LNCaP clone FGC (cell line): ENCODE data around the gene CLEC3B.

Experiments used
- DNase-seq: peaks from one replicate; pipeline ENCODE4 v3.0.0-alpha.2; 2011; ENCODE audit warnings: low read depth
- H3K4me3 ChIP-seq: 2 replicates; pipeline ENCODE4 v1.5.1; 2011; ENCODE audit warnings: mild to moderate bottlenecking, low read depth, low read length, control low read depth
- CTCF ChIP-seq: IDR thresholded peaks from 2 replicates; pipeline ENCODE4 v1.5.1; 2012; ENCODE audit warnings: mild to moderate bottlenecking; ENCODE audit not compliant: control insufficient read depth, insufficient read depth; ENCODE audit errors: extremely low read depth

The CLEC3B gene

DNA sequence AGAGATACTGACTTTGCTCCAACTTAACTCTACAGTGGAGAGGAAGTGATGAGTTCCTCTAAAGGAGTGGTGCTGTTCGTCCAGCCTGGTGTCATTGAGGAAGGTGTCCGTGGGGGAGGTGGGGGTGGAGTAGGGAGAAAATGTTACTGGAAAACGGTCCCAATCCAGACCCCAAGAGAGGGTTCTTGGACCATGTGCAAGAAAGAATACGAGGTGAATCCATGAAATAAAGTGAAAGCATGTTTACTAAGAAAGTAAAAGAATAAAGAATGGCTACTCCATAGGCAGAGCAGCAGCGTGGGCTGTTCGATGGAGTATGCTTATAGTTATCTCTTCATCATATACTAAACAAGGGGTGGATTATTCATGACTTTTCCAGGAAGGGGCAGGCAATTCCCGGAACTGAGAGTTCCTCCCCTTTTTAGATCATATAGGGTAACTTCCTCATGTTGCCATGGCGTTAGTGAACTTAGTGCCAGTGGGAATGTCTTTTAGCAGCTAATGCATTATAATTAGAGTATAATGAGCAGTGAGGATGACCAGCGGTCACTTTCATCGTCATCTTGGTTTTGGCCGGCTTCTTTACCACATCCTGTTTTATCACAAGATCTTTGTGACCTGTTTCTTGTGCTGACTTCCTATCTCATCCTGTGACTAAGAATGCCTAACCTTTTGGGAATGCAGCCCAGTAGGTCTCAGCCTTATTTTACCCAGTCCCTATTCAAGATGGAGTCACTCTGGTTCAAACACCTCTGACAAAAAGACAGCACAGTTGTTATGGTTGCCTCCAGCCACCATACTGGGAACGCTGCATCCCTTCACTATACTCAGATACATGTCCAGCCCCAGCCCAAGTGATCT lies 38.6 kb downstream of the CLEC3B start:
- no peak for TF ChIP-seq CTCF
- H3K4me3 ChIP-seq = no peak overlapping the region
- DNase-seq = no peak

GRCh38 chr3:45065373-45065720 lies 39.2 kb downstream of the CLEC3B start:
- no peak for DNase-seq
- no peak for TF ChIP-seq CTCF
- H3K4me3 ChIP-seq = no peak overlapping the region

DNA sequence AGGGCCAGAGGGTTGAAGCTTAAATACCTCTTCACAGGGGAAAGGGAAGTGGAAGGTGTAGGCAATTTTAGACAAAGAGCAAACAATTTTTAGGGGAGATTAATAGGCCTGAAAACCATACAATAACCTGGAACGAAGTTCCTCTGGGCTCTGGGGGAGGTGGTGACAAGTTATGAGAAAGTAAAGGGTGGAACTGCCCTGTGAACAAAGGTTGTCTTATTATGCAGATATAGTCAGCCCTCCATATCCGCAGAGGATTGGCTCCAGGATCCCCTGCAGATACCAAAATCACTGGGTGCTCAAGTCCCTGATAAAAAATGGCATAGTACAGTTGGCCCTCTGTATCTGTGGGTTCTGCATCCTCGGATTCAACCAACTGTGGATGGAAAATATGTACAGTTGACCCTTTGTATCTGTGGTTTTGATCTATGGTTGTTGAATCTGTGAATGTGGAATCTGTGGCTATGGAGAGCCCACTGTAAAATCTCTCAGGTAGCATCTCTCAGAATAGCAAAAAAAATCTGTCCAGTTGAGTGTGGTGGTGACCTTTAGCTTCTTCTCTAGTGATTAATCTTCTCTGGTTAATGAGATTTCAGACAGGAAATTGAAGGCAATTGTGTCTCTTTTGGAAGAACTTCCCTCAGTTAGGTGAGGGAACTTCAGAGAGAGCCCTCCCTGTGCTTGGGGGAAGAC lies 40.2 kb downstream of the CLEC3B start:
- TF ChIP-seq CTCF = no peak
- no peak overlapping the region for H3K4me3 ChIP-seq
- DNase-seq = no peak

GRCh38 chr3:45067486-45067885 lies 41.4 kb downstream of the CLEC3B start:
- DNase-seq = no peak
- no peak overlapping the region for H3K4me3 ChIP-seq
- TF ChIP-seq CTCF = no peak

GRCh38 chr3:45067941-45068340 lies 41.8 kb downstream of the CLEC3B start:
- H3K4me3 ChIP-seq = no peak overlapping the region
- no peak for DNase-seq
- TF ChIP-seq CTCF = no peak

- no peak for DNase-seq
- no peak for TF ChIP-seq CTCF
- no peak overlapping the region for H3K4me3 ChIP-seq
These were observed 45.0 kb downstream of the CLEC3B start for GRCh38 chr3:45071075-45071474.
